Measurements from ENCODE around the gene PRR5L. TPM values are rescaled to one million over a fixed set of nuclear protein-coding genes. Genes with fewer than 3 reads are reported as not detected.
A peak's percentile ranks its signal among the peaks of the same experiment; 100 is the strongest.

The PRR5L gene
- total RNA-seq, 2 experiments from 2014 or later, result 6.9 to 7.3 TPM

GRCh38 chr11:36411202-36411640 lies 115.1 kb downstream of the PRR5L start:
- Mint-ChIP-seq H3K4me3 (no peak overlapping the region), H3K4me1 (peaks cover 50% of the 10 kb centered on the region), H3K36me3 (ENCODE audit: low read depth) (peaks cover 12% of the 10 kb centered on the region), H3K27ac (peak overlapping the region; percentile 55), H3K27me3 (no peaks in the 10 kb centered on the region), H3K9me3 (no peaks in the 10 kb centered on the region)
- DNase-seq, result no peak
- CTCF ChIA-PET, result interaction anchor here (1.5 to 2.0 kb wide), 4 partner anchors 10 to 33 kb away, joined by 5 read pairs; no protein-coding TSS in a partner anchor
- POLR2A ChIA-PET, result no interaction called here

GRCh38 chr11:36412781-36413383 lies 116.8 kb downstream of the PRR5L start:
- Mint-ChIP-seq H3K27ac (no peak overlapping the region), H3K9me3 (no peaks in the 10 kb centered on the region), H3K36me3 (ENCODE audit: low read depth) (peaks cover 10% of the 10 kb centered on the region), H3K27me3 (no peaks in the 10 kb centered on the region), H3K4me3 (no peak overlapping the region), H3K4me1 (peaks cover 58% of the 10 kb centered on the region)
- POLR2A ChIA-PET, result no interaction called here
- DNase-seq, result no peak
- CTCF ChIA-PET, result no interaction called here

- peaks cover 3% of the 10 kb centered on the region for H3K27me3 Mint-ChIP-seq
- no peak for DNase-seq
- H3K4me1 Mint-ChIP-seq, result peaks cover 40% of the 10 kb centered on the region
- ChIA-PET POLR2A (no interaction called here), CTCF (no interaction called here)
- no peak overlapping the region for H3K4me3 Mint-ChIP-seq
- peaks cover 10% of the 10 kb centered on the region for H3K36me3 Mint-ChIP-seq (ENCODE audit: low read depth)
- no peak overlapping the region for H3K27ac Mint-ChIP-seq
- no peaks in the 10 kb centered on the region for H3K9me3 Mint-ChIP-seq
Observed at GRCh38 chr11:36417154-36417553, 121.1 kb downstream of the PRR5L start.

- no peak overlapping the region for H3K4me3 Mint-ChIP-seq
- CTCF ChIA-PET, result interaction anchor here (0.5 to 1.4 kb wide), 5 partner anchors 8 to 126 kb away, joined by 3 to 8 read pairs (median 4); no protein-coding TSS in a partner anchor
- H3K27ac Mint-ChIP-seq, result no peak overlapping the region
- H3K4me1 Mint-ChIP-seq, result peaks cover 34% of the 10 kb centered on the region
- no peaks in the 10 kb centered on the region for H3K9me3 Mint-ChIP-seq
- H3K27me3 Mint-ChIP-seq, result peaks cover 3% of the 10 kb centered on the region
- no peak for DNase-seq
- peaks cover 8% of the 10 kb centered on the region for H3K36me3 Mint-ChIP-seq (ENCODE audit: low read depth)
- POLR2A ChIA-PET, result no interaction called here
Observed at GRCh38 chr11:36419791-36420424, 123.8 kb downstream of the PRR5L start.

- no peak for DNase-seq
- Mint-ChIP-seq H3K4me3 (no peak overlapping the region), H3K27ac (peak overlapping the region; percentile 51), H3K27me3 (peaks cover 3% of the 10 kb centered on the region), H3K36me3 (ENCODE audit: low read depth) (peaks cover 2% of the 10 kb centered on the region), H3K9me3 (no peaks in the 10 kb centered on the region), H3K4me1 (peaks cover 31% of the 10 kb centered on the region)
- ChIA-PET POLR2A (no interaction called here), CTCF (interaction anchor here (1.4 kb wide), 2 partner anchors 10 to 40 kb away, joined by 5 to 8 read pairs; no protein-coding TSS in a partner anchor)
Observed at GRCh38 chr11:36421546-36422155, 125.6 kb downstream of the PRR5L start.

- Mint-ChIP-seq H3K36me3 (ENCODE audit: low read depth) (peaks cover 2% of the 10 kb centered on the region), H3K9me3 (no peaks in the 10 kb centered on the region), H3K4me1 (peaks cover 15% of the 10 kb centered on the region), H3K27ac (no peak overlapping the region), H3K4me3 (no peak overlapping the region), H3K27me3 (peaks cover 3% of the 10 kb centered on the region)
- DNase-seq, result no peak
- ChIA-PET POLR2A (no interaction called here), CTCF (interaction anchor here (0.6 kb wide), 1 partner anchor 357 kb away, joined by 4 read pairs; no protein-coding TSS in a partner anchor)
Observed at GRCh38 chr11:36425561-36426081, 129.5 kb downstream of the PRR5L start.

- Mint-ChIP-seq H3K36me3 (ENCODE audit: low read depth) (peaks cover 2% of the 10 kb centered on the region), H3K4me1 (peaks cover 8% of the 10 kb centered on the region), H3K27ac (no peak overlapping the region), H3K9me3 (no peaks in the 10 kb centered on the region), H3K4me3 (no peak overlapping the region), H3K27me3 (peaks cover 3% of the 10 kb centered on the region)
- no peak for DNase-seq
- CTCF ChIA-PET, result interaction anchor here (0.6 kb wide), 1 partner anchor 356 kb away, joined by 4 read pairs; no protein-coding TSS in a partner anchor
- POLR2A ChIA-PET, result no interaction called here
Observed at GRCh38 chr11:36426226-36426848, 130.2 kb downstream of the PRR5L start.

GRCh38 chr11:36427079-36427478 lies 131.0 kb downstream of the PRR5L start:
- H3K27me3 Mint-ChIP-seq, result peaks cover under 1% of the 10 kb centered on the region
- ChIA-PET CTCF (interaction anchor here (1.0 to 1.4 kb wide), 2 partner anchors 24 to 27 kb away, joined by 3 read pairs; no protein-coding TSS in a partner anchor), POLR2A (no interaction called here)
- H3K4me3 Mint-ChIP-seq, result no peak overlapping the region
- peaks cover 7% of the 10 kb centered on the region for H3K4me1 Mint-ChIP-seq
- H3K27ac Mint-ChIP-seq, result no peak overlapping the region
- DNase-seq, result no peak
- no peaks in the 10 kb centered on the region for H3K9me3 Mint-ChIP-seq
- H3K36me3 Mint-ChIP-seq (ENCODE audit: low read depth), result peaks cover 2% of the 10 kb centered on the region

GRCh38 chr11:36427876-36428275 lies 131.8 kb downstream of the PRR5L start:
- Mint-ChIP-seq H3K27me3 (no peaks in the 10 kb centered on the region), H3K4me1 (peaks cover 8% of the 10 kb centered on the region), H3K27ac (no peak overlapping the region), H3K9me3 (no peaks in the 10 kb centered on the region), H3K36me3 (ENCODE audit: low read depth) (peaks cover 2% of the 10 kb centered on the region), H3K4me3 (no peak overlapping the region)
- DNase-seq, result no peak
- POLR2A ChIA-PET, result interaction anchor here (0.6 kb wide), 1 partner anchor 375 kb away, joined by 3 read pairs; no protein-coding TSS in a partner anchor
- CTCF ChIA-PET, result interaction anchor here (1.0 to 1.6 kb wide), 3 partner anchors 18 to 27 kb away, joined by 3 to 4 read pairs (median 3); no protein-coding TSS in a partner anchor

GRCh38 chr11:36431429-36432092 lies 135.5 kb downstream of the PRR5L start:
- no peak for DNase-seq
- Mint-ChIP-seq H3K27ac (no peak overlapping the region), H3K4me3 (no peak overlapping the region), H3K4me1 (peaks cover 8% of the 10 kb centered on the region), H3K27me3 (no peaks in the 10 kb centered on the region), H3K36me3 (ENCODE audit: low read depth) (peaks cover 5% of the 10 kb centered on the region), H3K9me3 (peaks cover 3% of the 10 kb centered on the region)
- ChIA-PET POLR2A (no interaction called here), CTCF (interaction anchor here (1.2 to 1.3 kb wide), 2 partner anchors 8 to 47 kb away, joined by 3 read pairs; no protein-coding TSS in a partner anchor)

GRCh38 chr11:36432093-36432469 lies 136.0 kb downstream of the PRR5L start:
- Mint-ChIP-seq H3K4me3 (no peak overlapping the region), H3K9me3 (peaks cover 3% of the 10 kb centered on the region), H3K27ac (no peak overlapping the region), H3K27me3 (no peaks in the 10 kb centered on the region), H3K4me1 (peaks cover 8% of the 10 kb centered on the region), H3K36me3 (ENCODE audit: low read depth) (peaks cover 5% of the 10 kb centered on the region)
- POLR2A ChIA-PET, result no interaction called here
- CTCF ChIA-PET, result interaction anchor here (1.2 kb wide), 1 partner anchor 9 kb away, joined by 3 read pairs; no protein-coding TSS in a partner anchor
- DNase-seq, result no peak

GRCh38 chr11:36432738-36433137 lies 136.7 kb downstream of the PRR5L start:
- H3K4me1 Mint-ChIP-seq, result peaks cover 8% of the 10 kb centered on the region
- CTCF ChIA-PET, result no interaction called here

More at GRCh38 chr11:36432738-36433137, 136.7 kb downstream of the PRR5L start:
- H3K36me3 Mint-ChIP-seq (ENCODE audit: low read depth), result peaks cover 5% of the 10 kb centered on the region
- DNase-seq, result no peak
- no peak overlapping the region for H3K27ac Mint-ChIP-seq
- H3K9me3 Mint-ChIP-seq, result peaks cover 3% of the 10 kb centered on the region
- H3K27me3 Mint-ChIP-seq, result no peaks in the 10 kb centered on the region
- POLR2A ChIA-PET, result no interaction called here
- no peak overlapping the region for H3K4me3 Mint-ChIP-seq
